GM19238 (cell line): Measurements from ENCODE around the gene IRF1.

ENCODE experiments used
- DNase-seq: peaks from one replicate; pipeline ENCODE4 v3.0.0; 2011; ENCODE audit warnings: low spot score; ENCODE audit not compliant: insufficient read length

The IRF1 gene

GRCh38 chr5:132474881-132475496 is 15.6 kb downstream of the IRF1 start:
- no peak for DNase-seq

GRCh38 chr5:132474131-132474723 is 16.3 kb downstream of the IRF1 start:
- DNase-seq: no peak

DNA sequence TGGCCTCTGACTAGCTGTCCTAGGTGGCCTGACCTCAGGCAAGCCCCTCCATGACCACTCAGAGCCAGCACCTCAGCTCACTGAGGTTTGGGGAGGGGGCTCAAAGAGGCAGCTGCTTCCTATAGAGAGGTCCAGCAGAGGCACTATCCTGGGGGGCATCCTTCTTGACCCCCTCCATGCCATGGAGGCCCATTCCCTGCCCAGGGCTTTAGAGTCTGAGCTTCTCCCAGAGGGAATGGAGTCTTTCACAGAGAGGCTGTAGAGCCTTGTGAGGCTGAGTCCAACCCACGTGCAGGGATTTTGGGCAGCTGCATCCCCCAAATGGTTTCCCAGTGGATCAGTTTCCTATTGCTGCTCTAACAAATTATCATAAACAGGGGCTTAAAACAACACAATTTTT is 16.9 kb downstream of the IRF1 start:
- DNase-seq: no peak

- peak; percentile 75 for DNase-seq
Measured at GRCh38 chr5:132473019-132473531, 17.5 kb downstream of the IRF1 start.

DNA sequence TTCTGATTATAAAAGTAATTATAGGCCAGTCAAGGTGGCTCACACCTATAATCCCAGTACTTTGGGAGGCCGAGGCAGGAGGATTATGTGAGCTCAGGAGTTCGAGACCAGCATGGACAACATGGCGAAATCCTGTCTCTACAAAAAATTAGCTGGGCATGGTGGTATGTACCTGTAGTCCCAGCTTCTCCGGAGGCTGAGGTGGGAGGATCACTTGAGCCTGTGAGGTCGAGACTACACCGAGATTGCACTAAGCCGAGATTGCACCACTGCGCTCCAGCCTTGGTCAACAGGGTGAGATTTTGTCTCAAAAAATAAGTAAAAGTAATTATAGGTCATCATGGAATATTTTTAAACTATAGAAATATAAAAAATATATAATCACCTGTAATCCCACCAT is 18.1 kb downstream of the IRF1 start:
- no peak for DNase-seq

DNA sequence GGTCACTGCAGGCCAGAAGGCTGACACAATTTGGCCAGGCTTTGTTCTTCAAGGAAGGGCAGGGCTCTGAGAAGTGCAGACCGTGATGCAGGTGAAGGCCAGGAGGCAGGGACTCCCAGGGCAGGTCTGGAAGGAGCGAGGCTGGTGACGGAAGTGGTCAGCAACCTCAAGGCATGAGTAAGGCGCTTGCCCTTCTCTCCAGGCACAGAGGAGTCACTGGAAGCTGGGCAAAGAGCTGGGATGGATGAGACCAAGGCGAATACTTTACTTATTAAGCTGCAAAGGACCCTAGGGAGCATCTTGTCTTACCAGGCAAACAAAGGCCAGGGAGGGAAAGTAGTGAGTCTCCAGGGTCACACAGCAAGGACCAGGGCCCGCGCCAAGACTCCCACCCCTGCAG is 18.6 kb downstream of the IRF1 start:
- no peak for DNase-seq

DNA sequence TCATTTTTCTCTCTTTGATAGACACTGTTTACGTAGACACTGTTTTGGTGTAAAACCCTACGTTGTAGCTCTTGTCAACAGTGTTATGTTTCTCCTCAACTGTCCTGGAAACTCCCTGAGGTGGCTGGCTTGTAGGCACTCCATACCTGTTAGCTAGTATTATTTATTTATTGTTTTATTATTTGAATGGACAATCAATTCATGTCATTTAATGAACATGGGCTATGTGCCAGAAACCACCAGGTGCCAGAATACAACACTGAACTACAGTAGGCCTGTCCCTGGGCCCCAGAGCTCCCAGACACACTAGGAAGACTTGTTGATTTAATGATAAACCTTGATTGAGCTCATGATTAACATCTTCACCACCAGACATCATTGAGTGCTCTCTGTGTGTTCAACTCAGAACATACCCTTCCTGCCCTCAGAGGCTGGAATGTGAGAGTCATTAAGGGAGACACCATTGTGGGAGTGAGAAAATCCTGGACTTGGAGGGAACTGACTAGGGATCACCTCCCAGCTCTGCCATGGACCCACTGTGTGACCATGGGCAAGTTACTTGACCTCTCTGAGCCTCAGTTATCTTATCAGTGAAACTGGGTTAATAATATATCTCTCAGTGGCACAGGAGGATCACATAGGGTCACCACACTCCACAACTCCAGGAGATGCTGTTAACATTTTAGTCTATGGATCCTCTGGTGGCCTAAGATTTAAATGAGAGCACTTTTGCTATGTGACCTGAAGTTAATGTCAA is 19.2 kb downstream of the IRF1 start:
- DNase-seq: no peak

DNA sequence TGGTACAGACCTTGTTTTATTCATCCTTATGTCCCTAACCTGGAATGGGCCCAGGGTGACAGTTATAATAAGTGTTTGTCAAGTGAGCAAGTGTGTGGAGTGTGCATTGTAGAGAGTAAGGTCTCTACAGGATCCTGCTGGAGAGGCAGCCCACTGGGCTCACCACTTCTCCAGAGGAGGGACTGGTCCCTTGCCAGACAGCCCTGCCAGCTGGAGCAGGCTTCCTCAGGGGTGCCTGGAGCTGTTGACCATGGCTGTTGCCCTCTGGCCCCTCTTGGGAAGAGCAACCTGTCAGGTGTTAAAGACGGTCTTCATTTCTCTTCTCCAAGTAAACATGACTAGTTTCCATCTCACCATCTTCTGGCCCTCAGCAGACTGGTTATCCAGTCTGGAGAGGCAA is 20.0 kb downstream of the IRF1 start:
- DNase-seq: no peak

- no peak for DNase-seq
Measured at GRCh38 chr5:132470010-132470392, 20.6 kb downstream of the IRF1 start.

GRCh38 chr5:132469380-132470009 is 21.1 kb downstream of the IRF1 start:
- DNase-seq: no peak

DNA sequence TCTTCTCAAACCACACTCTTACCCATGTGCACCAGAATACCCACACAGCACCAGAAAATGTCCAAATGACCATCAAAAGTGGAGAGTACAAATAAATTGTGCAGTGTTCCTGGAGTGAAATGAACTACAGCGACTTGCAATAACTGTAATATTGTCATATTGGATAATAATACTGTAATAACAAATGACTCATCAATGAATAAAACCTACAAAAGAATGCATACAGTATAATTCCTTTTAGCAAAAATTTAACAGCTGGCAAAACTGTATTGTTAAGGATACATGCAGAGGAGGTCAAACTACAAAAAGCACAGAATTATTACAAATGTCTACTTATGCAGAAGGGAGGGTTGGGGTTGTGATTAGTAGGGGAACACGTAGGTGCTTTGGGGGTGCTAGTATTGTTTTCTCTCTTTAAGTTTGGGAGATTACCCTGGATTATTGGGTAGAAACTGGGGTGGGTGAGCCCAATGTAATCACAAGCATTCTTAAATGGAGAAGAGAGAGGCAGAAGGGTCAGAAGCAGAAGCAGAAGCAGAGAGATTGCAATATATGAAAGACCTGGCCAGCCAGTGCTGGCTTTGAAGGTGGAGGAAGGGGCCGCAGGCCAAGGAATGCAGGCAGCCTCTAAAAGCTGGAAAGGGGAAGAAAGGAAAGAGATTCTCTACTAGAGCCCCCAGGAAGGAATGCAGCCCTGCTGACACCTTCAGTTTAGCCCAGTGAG is 21.8 kb downstream of the IRF1 start:
- DNase-seq: no peak

GRCh38 chr5:132467287-132467984 is 23.1 kb downstream of the IRF1 start:
- no peak for DNase-seq

- DNase-seq: no peak
Measured at GRCh38 chr5:132466433-132467286, 23.9 kb downstream of the IRF1 start.

GRCh38 chr5:132465059-132465707 is 25.4 kb downstream of the IRF1 start:
- DNase-seq: no peak

DNA sequence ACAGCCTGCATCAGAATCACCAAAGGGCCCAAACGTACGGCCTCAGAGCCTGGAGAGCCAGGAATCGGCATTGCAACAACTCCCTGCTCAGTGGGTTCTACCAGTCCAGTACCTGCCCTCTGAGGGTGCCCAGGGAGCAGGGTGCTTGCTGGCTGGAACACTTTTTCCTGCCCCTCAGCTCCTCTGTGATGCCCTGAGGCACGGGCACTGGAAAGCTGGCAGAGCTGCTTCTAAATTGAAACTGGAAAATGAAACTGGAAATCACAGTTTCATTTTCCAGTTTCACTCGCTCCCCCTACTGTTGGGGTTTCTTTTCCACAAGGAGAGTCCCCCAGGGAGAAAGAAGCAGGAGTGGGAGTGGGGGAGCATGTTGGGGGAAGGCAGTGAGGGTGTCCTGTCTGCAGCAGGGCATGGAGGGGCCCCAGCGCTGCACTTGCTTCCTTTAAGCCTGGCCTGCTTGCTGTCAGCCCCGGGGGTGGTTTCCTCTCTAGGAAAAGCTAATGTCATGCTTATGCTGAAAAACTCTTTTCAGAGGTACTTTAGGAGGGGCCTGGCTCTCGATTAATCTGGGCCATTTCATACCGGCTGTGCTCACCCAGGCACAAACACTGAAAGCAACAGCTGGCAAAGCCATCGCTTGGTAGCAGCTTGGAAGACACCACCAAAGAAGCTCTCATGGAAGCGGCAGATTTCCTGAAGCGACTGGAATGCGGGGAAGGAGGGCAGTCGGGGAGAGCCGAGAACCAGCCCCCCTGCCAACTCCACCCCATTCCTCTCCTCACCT is 26.2 kb downstream of the IRF1 start:
- DNase-seq: no peak

GRCh38 chr5:132463811-132464155 is 26.8 kb downstream of the IRF1 start:
- DNase-seq: no peak

DNA sequence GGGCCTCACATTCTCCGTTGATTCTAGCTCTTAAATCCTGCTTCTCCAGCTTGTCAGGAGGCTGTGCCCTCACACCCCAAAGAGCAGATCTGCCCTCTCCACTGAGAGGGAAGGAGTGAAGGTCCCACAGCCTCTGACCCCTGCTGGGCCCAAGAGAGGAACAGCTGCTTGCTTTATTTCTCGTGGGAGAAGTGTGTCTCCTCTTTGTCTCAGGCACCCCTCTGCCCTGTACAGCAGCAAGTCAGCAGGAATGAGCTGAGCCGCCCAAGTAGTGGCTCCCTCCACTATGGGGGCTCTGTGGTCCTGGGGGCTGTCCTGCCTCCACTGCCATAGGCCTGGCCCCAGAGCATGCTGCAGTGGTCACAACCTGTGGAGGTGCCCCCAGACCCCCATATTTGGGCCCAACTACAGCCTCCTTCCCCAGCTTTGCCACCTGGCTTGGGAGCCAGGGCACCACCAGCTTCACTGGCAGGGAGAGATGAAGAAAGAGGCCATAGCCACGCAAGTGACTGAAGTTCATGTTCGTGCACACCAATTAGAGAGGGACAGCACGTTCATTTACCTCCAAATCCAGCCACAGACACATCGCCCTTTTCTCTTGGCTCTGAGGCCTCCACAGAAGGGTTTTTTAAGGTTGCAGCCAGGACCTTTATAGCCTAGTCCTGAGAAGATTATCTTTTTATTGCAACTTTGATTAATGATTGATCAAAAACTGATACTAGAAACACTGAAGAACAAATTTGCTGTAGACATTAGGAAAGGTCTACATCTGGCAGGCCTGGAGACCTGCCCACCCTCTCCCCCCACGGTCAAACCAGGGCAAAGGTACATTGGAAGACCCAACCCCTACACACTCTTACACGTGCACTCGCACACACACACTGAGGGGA is 27.5 kb downstream of the IRF1 start:
- DNase-seq: no peak

DNA sequence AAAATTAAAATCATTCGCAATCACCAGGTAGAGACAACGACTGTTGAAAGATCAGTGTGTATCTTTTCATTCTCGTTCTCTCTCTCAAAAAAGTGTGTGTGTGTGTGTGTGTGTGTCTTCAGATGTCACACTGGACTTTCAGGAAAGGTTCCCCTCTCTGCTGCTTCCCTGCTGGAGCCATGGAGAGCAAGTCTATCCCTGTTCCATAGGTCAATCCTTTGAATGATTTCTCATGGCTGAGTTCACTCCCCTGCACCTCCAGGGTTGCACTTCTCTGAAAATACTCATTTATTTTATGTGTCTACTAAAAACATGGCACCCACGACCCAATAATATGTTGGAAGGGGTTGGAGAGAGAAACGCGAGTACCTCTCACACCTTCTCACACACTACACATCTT is 28.2 kb downstream of the IRF1 start:
- no peak for DNase-seq
